NCI-H748 (cell line): ENCODE results near the gene BMF.
"Not testable (repeated sequence)": the region's sequence is repeated elsewhere in the genome, so short reads cannot be mapped to it uniquely, and the experiment has no call there.

ENCODE experiments used
- DNase-seq: peaks from one replicate; lab custom pipeline; 2025; ENCODE audit not compliant: unreplicated experiment; lab: John Stamatoyannopoulos, UW

The BMF gene

GRCh38 chr15:40108855-40109735 is at the start of gene BMF:
TSS of gene BMF (minus strand) at chr15:40108879. CDS start at chr15:40106086, 2,793 bp downstream.
- DNase-seq, result peak; percentile 96

- DNase-seq, result no peak
Measured at GRCh38 chr15:40157778-40158447, 49.2 kb upstream of the BMF start.

GRCh38 chr15:40155270-40155910 is 46.7 kb upstream of the BMF start:
- peak; percentile 96 for DNase-seq

GRCh38 chr15:40154821-40155220 is 46.1 kb upstream of the BMF start:
- DNase-seq, result peak; percentile 40

GRCh38 chr15:40151991-40152390 is 43.3 kb upstream of the BMF start:
- DNase-seq, result no peak

- DNase-seq, result no peak
Measured at GRCh38 chr15:40151499-40151898, 42.8 kb upstream of the BMF start.

GRCh38 chr15:40150163-40150925 is 41.7 kb upstream of the BMF start:
- peak; percentile 64 for DNase-seq

DNA sequence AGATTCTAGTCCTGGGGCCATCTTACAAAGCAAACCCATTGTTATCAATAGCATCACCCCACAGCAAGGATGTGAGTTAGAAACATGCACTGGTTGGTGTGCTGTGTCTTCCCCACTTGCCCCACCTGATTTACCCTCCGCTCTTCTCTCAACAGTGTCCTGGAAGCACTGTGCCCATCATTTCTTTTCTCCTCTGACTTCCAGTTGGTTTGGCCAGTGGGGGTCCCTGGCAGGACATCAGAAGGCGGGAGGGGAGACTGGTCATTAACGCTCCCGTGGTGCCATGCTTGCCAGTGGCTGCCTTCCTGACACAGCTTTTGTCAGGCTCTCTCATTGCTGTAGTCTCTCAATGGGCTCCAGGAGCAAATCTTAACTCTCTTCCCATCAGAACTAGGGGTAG is 40.7 kb upstream of the BMF start:
- no peak for DNase-seq

DNA sequence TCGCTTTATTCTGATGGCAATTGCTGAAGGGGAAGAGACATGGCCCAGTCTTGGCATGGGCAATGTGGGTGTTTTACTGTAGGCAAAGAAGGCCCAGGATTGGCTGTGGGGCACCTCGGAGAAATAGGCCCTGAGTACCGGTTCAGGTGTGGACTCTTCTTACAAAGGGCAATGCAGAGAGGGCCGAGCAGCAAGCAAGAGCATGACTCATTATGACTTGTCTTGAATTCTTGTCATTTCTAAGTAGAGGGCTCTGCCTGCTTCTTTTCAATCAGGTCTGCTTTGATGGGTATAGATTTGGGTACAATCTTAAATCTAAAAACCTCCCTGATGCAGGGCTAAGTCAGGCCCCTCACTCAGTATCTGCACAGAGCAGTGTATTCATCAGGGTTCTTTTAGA is 37.4 kb upstream of the BMF start:
- no peak for DNase-seq

GRCh38 chr15:40142428-40142827 is 33.7 kb upstream of the BMF start:
- no peak for DNase-seq

GRCh38 chr15:40138201-40138570 is 29.5 kb upstream of the BMF start:
- not testable (repeated sequence) for DNase-seq

GRCh38 chr15:40137303-40138200 is 28.9 kb upstream of the BMF start:
- no peak for DNase-seq

GRCh38 chr15:40136470-40137302 is 28.0 kb upstream of the BMF start:
- no peak for DNase-seq

- DNase-seq, result not testable (repeated sequence)
Measured at GRCh38 chr15:40135846-40136450, 27.3 kb upstream of the BMF start.

DNA sequence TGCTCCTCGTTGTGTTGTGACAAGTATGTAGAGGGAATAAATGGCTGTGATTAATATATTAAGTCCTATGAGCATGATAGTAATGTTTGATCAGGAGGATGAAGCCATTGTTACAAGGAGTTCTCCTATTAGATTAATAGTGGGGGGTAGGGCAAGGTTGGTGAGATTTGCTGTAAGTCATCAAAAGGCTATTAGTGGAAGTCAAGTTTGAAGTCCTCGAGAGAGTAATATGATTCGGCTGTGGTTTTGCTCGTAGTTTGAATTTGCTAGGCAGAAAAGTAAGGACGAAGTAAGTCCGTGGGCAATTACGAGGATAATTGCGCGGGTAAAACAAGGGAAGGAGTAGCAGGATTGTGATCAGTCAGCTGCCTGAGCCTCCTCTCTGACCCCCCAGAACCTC is 26.2 kb upstream of the BMF start:
- no peak for DNase-seq

DNA sequence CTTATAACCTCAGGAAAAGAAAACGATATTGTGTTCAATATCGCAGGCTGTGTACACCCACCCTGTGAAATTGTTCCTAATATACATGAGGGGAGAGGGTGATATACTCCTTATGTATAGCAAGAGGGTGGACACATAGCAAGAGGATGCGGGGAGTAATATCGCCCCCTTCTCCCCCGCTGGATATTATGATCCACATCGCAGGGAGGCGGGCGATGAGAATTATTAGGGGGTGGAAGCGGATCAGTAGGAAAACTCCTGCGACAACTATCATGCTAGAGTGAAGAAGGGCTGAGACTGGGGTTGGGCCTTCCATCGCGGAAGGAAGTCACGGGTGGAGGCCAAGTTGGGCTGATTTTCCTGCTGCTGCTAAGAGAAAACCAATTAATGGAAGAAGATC is 24.9 kb upstream of the BMF start:
- DNase-seq, result no peak

DNA sequence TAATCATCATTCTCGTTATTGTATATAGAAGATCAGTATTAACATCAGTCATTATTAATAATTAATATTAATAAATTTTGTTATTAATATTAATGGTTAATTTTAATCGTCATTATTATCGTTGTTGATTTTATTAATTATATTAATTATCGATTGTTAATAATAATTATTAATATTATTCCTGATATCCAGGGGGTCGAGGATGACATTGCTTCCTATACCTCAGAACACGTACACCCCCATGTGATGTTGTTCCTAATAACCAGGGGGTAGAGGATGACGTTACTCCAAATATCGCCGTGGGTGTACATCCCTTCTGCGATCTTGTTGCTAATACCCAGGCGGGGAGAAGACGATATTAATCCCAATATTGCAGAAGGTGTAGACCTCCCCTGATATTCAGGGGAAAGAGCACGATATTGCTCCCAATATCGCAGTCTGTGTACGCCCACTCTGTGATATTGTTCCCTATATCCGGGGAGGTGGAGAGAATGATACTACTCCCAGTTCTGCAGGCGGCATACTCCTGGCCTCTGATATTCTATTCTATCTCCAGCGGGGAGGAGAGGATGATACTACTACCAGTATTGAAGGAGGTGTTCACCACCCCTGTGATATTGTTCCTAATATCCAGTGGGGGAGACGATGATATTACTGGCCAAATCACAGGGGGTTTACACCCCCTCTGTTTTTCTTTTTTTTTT is 22.3 kb upstream of the BMF start:
- DNase-seq, result peak; percentile 26

DNA sequence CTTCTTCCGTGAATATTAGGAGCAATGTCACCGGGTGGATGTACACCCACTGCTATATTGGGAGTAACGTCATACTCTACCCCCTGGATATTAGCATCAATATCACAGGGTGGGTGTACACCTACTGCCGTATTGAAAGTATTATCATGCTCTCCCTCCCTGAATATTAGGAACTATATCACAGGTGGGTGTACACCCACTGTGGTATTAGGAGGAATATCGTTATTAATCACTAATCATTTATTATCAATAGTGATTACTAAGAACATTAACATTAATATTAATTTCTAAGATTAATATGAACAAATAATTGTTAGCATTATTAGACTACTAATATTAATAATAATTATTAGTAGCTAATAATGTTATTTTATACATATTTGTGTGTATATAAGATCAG is 21.4 kb upstream of the BMF start:
- DNase-seq, result peak; percentile 13
